Endothelial cell of umbilical vein (primary cell): ENCODE data around the gene NMNAT1.

Source experiments
- JUN ChIP-seq: IDR thresholded peaks from 2 replicates; pipeline ENCODE4 v1.6.1; 2011; ENCODE audit warnings: borderline replicate concordance, low read depth; ENCODE audit not compliant: insufficient read length, insufficient read depth
- MAX ChIP-seq: IDR thresholded peaks from 2 replicates; pipeline ENCODE4 v1.6.1; 2011; ENCODE audit not compliant: insufficient read depth, insufficient read length
- TF ChIP-seq, protein P1 (sequence below), 2 donors: IDR thresholded peaks; 1 replicate in 1 of 2; 2 replicates in 1 of 2; pipeline ENCODE4 v1.5.1; 2011; ENCODE audit warnings: low read length in 2 of 2, mild to moderate bottlenecking in 2 of 2, moderate library complexity in 2 of 2, control low read depth in 1 of 2, inconsistent platforms in 1 of 2, low read depth in 1 of 2; ENCODE audit not compliant: insufficient read depth in 1 of 2; ENCODE audit errors: extremely low read depth in 1 of 2

DNA sequence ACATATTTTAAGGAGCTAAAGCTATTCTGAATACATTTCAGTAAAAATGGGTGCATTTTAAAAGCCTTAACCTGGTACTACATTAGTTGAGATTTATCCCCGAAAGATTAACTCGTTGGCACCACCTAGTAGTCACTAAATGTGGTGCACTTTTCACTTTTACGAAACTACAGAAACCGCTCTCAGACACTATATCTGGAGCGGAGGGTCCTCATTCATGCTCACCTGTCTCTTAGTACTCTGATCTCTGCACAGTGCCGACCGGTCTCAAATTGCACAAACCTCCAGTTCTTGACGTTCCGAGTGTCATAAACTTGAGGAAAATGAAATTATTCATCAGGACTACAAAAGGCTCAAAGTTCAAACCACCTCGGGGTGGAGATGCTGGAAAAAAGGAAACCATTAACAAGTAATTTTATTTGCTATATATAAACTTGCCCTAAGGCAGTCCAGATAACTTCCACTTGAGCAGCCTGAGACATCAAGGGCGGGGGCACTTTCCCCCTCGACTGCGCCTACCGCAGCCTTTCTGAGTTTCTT lies 806 bp upstream of the NMNAT1 start:
- no peak for TF ChIP-seq JUN
- TF ChIP-seq MAX: no peak
- TF ChIP-seq, protein P1, sequence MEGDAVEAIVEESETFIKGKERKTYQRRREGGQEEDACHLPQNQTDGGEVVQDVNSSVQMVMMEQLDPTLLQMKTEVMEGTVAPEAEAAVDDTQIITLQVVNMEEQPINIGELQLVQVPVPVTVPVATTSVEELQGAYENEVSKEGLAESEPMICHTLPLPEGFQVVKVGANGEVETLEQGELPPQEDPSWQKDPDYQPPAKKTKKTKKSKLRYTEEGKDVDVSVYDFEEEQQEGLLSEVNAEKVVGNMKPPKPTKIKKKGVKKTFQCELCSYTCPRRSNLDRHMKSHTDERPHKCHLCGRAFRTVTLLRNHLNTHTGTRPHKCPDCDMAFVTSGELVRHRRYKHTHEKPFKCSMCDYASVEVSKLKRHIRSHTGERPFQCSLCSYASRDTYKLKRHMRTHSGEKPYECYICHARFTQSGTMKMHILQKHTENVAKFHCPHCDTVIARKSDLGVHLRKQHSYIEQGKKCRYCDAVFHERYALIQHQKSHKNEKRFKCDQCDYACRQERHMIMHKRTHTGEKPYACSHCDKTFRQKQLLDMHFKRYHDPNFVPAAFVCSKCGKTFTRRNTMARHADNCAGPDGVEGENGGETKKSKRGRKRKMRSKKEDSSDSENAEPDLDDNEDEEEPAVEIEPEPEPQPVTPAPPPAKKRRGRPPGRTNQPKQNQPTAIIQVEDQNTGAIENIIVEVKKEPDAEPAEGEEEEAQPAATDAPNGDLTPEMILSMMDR (IDR thresholded peaks at IDR 0.05; ENCODE audit: extremely low read depth in 1 of 2, insufficient read depth in 1 of 2, low read depth in 1 of 2, low read length in 2 of 2): peak; percentile 36 to 45
